Measurements from ENCODE around the gene PRR33.

Gene PRR33

GRCh38 chr11:1916132-1916985 lies 24.7 kb upstream of the PRR33 start:
- no peak for DNase-seq

GRCh38 chr11:1915795-1916131 lies 24.1 kb upstream of the PRR33 start:
- no peak for DNase-seq

GRCh38 chr11:1913271-1914060 lies 21.8 kb upstream of the PRR33 start:
- no peak for DNase-seq

- DNase-seq: no peak
Observed at GRCh38 chr11:1912289-1912878, 20.7 kb upstream of the PRR33 start.

- DNase-seq: no peak
Observed at GRCh38 chr11:1909524-1909923, 17.8 kb upstream of the PRR33 start.

GRCh38 chr11:1908618-1909017 lies 16.9 kb upstream of the PRR33 start:
- DNase-seq: no peak

- DNase-seq: no peak
Observed at GRCh38 chr11:1906611-1907423, 15.1 kb upstream of the PRR33 start.

- DNase-seq: no peak
Observed at GRCh38 chr11:1906181-1906580, 14.5 kb upstream of the PRR33 start.

- DNase-seq: no peak
Observed at GRCh38 chr11:1899686-1900085, 8.0 kb upstream of the PRR33 start.

- DNase-seq: no peak
Observed at GRCh38 chr11:1899090-1899489, 7.4 kb upstream of the PRR33 start.

- DNase-seq: no peak
Observed at GRCh38 chr11:1896923-1897322, 5.2 kb upstream of the PRR33 start.

- DNase-seq: no peak
Observed at GRCh38 chr11:1896468-1896867, 4.8 kb upstream of the PRR33 start.

GRCh38 chr11:1894759-1895158 lies 3.1 kb upstream of the PRR33 start:
- no peak for DNase-seq

GRCh38 chr11:1893581-1894359 lies 2.1 kb upstream of the PRR33 start:
- DNase-seq: no peak

- DNase-seq: no peak
Observed at GRCh38 chr11:1892558-1892957, 863 bp upstream of the PRR33 start.

- DNase-seq: no peak
Observed at GRCh38 chr11:1892116-1892515, 421 bp upstream of the PRR33 start.

- DNase-seq: no peak
Observed at GRCh38 chr11:1890856-1891830, 552 bp downstream of the PRR33 start.

GRCh38 chr11:1889941-1890855 lies 1.5 kb downstream of the PRR33 start:
- no peak for DNase-seq

- DNase-seq: no peak
Observed at GRCh38 chr11:1889224-1889930, 2.3 kb downstream of the PRR33 start.

Measured in DMS53 (cell line).